Renal pelvis (tissue), 12 donors: Measurements from ENCODE around the gene TRAT1. TPM values are rescaled to one million over a fixed set of nuclear protein-coding genes. Genes with fewer than 3 reads are reported as not detected.
"Not testable (repeated sequence)": the region's sequence is repeated elsewhere in the genome, so short reads cannot be mapped to it uniquely, and the experiment has no call there.

ENCODE experiments used
- DNase-seq: peaks from one replicate; pipeline ENCODE4 v3.0.0-alpha.2; 2013
- long read RNA-seq, 16 experiments: transcript quantifications; one replicate each; lab custom pipeline, GENCODE V29; 2026
- polyA plus RNA-seq, 3 donors: library from polyadenylated mRNA; unstranded; fragments of 120-200 nt; gene quantifications; one replicate each; pipeline ENCODE4 v1.2.1, GENCODE V29; 2013; ENCODE audit not compliant: insufficient read length in 3 of 3

The TRAT1 gene, protein sequence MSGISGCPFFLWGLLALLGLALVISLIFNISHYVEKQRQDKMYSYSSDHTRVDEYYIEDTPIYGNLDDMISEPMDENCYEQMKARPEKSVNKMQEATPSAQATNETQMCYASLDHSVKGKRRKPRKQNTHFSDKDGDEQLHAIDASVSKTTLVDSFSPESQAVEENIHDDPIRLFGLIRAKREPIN
- polyA plus RNA-seq, result under 1 TPM in 1 of 3 donors, not detected in 2; 0.06 TPM
- long read RNA-seq, donor 1, result 0 reads
- long read RNA-seq, donor 2, result 0 reads
- long read RNA-seq, donor 3, result 0 reads
- long read RNA-seq, donor 4, result 0 reads
- long read RNA-seq, donor 5, partial matches to known transcripts, result 0 of 1 reads
- long read RNA-seq, donor 5, other reads (novel, unspliced or antisense), result 0 of 1 reads
- long read RNA-seq, donor 6, result 0 reads
- long read RNA-seq, donor 7, result 0 reads
- long read RNA-seq, donor 8, result 0 reads
- long read RNA-seq, donor 9, result 0 reads
- long read RNA-seq, donor 10, result 0 reads
- long read RNA-seq, donor 11, result 0 reads
- long read RNA-seq, donor 12, result 0 reads
- long read RNA-seq, donor 13, result 0 reads
- long read RNA-seq, donor 14, result 0 reads
- long read RNA-seq, donor 15, result 0 reads
- long read RNA-seq, donor 16, result 0 reads

DNA sequence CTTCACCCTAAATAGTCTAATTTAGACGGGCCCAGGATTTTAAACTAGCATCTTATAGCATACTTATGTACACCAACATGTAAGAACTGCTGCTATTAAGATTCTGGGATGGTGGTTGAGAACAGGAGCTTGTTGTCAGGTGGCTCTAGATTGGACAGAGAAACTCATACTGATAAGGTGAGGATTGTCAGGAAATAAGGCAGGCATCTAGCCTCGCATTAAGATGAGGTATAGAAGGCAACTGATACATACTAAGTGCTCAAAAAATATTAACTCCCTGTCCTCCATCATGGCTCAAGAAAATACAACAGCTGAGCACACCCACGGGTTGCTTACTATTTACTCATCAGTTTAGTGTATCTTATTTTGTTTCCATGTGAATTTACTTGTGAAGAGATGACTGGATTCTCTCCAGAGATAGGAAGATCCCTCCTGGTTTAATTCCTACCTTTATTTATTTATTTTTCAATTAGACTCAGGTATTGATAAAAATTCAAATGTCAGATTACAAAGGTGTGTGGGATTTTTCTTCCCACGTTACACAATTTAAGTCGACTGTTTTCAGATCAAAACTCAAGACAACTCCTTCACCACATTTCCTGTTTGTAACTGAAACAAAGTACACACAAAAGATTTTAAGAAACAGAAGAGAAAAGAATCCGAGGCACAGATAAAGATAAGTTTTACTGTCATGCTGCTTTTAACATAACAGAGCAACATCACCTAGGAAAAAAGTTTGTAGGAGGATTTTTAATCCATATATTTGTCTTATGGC is at the start of gene TRAT1:
Gene TRAT1, plus strand, starts transcription at position 664 of the 775 bp plus-strand sequence. CDS start 142 bp downstream, outside the sequence.
- no peak for DNase-seq

DNA sequence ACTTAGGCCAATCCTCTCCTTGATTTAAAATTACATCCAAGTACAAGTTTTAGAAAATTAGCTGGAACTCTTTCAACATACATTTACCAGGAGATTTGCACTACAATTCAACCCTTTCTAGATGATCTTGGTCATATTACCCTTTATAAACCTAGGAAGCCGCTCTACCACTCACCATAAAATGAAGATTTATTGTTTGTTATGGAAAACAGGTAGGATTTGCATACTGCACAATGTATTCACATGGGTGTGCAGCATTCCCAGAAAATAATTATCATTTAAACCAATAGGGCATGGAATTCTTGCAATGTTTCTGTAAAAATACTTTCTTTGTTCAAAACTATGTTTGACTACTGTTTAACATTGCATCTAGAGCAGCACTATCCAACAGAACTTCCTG is 46.9 kb upstream of the TRAT1 start:
- DNase-seq, result no peak

DNA sequence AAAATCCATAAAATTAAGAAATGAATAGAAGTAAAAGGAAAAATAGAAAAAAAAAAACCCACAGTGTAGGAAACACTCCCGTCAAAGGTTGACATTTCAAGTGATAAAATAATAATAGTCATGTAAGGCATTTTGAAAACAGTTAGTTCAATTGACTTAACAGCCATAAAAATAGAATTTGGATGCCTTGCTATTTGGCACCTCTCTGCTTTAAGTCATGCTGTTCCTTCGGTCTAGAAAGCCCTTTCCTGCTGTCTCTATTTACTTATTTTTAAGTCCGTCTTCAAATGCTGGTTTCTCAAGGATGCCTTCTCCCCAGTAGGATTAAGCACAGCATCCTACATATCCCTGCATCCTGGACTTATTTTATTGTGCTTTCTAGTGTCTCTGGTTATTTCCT is 43.1 kb upstream of the TRAT1 start:
- DNase-seq, result no peak

GRCh38 chr3:108780235-108780634 is 42.4 kb upstream of the TRAT1 start:
- DNase-seq, result no peak

- DNase-seq, result no peak
Measured at GRCh38 chr3:108791473-108791872, 31.1 kb upstream of the TRAT1 start.

DNA sequence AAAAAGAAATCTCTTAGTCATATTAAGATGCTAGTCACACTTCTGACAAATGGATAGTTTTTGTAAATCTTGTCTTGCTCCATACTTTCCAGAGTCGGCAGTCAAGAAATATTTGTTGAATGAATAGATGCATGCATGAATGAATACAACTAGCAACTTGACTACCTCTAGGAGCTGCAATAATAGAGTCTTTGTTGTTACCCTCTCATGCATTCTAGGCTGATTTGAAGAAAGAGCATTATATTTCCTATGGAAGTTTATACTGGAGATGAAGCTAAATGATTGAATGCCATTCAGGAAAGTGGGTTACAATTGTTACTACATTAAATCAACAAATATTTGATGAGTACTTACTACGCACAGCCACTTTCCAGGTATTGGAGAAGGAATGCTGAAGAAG is 18.1 kb upstream of the TRAT1 start:
- peak; percentile 4 for DNase-seq

DNA sequence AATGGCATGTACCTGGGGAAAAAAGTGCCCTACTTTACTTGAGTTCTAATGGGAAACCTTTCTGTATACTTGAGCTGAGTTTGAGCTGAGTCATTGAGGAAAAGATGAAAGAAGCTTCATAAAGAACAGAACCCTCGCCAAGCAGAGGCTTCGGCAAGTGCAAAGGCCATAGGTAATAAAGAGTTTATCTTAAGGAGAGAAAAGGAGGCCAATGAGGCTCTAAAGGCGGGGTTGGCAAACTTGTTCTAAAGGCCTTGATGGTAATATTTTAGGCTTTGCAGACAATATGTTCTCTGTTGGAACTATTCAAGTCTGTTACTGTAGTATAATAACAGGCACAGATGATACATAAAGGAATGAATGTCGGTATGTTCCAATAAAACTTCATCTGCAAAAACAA is 17.6 kb upstream of the TRAT1 start:
- no peak for DNase-seq

DNA sequence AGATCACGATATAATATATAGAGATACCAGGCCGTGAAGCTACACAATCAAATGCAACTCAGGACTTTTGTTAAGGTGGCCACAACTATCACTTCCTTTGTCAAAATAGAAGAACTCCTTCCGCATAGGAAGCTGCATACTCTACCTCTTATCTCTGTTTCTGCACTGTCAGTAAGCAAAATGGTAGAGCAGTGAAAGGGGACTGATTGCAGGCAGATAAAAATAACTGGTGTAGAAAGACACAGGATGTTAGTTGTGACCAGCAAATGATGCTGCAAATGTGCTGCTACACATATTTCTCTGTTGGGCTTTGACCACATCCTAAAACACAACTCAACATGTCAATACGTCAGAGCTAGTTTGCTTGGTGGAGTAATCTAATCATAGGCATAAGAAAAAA is 16.3 kb upstream of the TRAT1 start:
- no peak for DNase-seq

DNA sequence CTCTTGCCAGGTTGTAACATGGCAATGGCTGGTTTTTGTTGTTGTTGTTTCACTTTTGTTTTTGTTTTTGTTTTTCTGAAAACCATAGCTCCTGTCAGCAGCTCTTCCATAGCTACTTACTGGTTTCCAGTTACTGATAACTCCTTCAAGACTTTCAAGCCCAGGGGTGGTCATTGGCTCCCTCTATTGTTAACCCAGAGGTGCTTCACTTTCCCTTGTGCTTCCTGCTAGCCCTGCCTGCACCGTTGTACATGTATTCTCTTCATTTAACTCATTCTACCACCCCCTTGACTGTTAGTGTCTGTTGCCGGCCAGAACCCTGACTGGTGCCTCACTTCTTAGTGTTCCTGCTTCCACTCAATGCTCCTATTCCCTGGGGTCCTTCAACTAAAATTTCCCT is 4.2 kb upstream of the TRAT1 start:
- no peak for DNase-seq

- DNase-seq, result no peak
Measured at GRCh38 chr3:108820586-108820985, 2.0 kb upstream of the TRAT1 start.

GRCh38 chr3:108823227-108823626 is 641 bp downstream of the TRAT1 start:
- no peak for DNase-seq

- DNase-seq, result not testable (repeated sequence)
Measured at GRCh38 chr3:108823803-108824202, 1.2 kb downstream of the TRAT1 start.

DNA sequence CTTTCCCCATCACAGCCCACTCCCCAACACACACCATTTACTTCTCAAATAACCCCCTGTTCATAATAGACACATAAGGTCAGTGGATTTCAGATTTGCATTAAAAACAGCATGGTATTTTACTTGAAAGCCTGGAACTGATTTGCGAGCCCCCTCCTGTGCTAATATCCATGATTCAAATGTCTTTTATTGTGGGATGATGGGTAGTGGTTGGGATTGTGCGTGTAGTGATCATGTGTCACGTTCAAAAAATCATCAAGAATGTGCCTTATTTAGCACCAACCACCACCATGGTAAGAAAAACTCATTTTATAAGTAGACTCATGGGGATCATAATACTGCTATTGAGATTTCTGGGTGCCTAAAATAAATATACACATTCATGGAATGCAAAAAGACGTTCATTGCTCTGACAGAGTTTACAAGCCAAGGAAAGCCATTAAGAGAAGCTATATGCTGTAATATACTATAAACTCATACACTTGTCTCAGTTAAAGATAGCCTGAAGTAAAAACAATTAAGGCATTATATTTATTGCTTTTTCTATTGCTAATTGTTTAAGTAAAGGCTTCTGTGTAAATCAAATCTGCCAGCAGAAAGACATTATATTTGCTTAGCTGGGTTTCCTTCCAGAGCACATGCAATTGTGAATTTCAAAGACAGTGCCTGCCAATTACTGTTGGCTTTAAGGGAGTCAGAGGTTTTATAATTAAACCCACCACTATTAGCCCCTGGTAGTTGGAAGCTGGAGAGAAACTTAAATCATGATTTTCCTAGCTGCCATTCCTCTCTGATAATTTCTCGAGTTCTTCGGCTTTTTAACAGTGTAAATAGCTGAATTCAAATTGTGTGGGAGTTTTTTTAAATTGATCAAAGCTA is 4.0 kb downstream of the TRAT1 start:
- DNase-seq, result no peak

DNA sequence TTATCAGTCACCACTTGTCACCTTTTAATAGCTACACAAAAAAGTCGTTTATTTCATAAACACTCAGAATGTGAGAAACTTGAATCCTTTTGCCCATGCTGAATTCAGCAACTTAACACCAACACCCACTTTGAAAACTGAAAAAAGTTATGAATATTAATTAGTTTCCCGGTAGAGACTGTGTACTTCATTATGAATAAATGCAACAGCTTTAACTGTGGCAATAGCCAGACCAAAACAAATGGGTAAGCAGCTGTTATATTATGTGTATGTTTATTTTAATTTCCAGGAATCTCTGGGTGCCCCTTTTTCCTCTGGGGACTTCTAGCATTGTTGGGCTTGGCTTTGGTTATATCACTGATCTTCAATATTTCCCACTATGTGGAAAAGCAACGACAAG is 7.8 kb downstream of the TRAT1 start:
- no peak for DNase-seq

- DNase-seq, result no peak
Measured at GRCh38 chr3:108830991-108831614, 8.5 kb downstream of the TRAT1 start.

DNA sequence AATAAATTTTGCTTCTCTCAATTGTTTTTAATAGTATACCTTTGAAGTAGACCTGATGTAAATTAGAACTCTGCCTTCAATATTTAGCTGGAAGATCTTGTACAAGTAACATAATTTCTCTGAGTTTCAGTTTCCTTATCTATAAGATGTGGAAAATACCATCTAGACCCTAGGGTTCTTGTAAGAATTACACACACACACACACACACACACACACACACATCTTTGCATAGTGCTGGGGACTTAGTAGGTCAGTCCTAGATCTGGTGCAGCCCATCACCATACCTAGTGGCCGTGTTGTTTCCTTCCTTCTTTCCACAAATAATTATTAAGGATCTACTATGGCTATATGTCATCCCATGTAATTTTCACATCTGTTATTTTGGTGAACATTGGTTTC is 11.0 kb downstream of the TRAT1 start:
- no peak for DNase-seq

GRCh38 chr3:108834551-108834950 is 12.0 kb downstream of the TRAT1 start:
- no peak for DNase-seq

DNA sequence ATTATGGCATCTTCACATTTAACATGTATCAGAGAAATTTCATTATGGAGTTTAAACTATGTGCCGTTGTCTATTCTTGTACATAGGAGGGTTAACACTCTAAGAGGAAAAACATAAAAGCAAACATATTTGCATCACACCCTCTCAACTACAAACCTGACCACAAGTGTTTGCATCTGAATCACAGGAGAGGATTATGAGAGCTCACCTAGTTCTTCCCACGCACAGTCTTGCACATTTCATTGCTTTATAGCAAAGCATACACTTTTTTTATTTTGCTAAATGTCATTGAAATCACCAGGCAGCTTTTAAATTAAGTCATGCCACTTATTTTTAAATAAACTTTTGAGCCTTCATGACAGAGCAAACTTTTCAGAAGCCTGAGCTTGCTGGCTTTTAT is 12.5 kb downstream of the TRAT1 start:
- no peak for DNase-seq

DNA sequence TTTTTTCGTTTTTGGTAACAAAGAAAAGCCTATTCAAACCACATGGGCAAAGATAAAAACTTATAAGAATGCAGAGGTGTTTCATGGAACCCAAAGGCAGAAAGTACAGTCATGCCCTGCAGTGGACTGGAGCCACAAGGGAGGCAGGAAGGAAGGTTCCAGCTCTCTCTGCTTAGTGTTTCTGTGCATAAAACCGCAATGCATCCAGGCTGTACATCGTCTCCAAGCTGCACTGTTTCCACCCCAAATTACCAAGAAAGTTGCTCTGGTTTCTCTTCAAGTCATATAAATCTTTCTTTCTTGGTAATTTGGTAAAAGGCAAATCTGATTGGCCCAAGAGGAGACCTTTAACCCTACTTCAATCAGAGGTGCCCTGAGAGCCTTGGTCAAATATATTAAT is 15.8 kb downstream of the TRAT1 start:
- no peak for DNase-seq

DNA sequence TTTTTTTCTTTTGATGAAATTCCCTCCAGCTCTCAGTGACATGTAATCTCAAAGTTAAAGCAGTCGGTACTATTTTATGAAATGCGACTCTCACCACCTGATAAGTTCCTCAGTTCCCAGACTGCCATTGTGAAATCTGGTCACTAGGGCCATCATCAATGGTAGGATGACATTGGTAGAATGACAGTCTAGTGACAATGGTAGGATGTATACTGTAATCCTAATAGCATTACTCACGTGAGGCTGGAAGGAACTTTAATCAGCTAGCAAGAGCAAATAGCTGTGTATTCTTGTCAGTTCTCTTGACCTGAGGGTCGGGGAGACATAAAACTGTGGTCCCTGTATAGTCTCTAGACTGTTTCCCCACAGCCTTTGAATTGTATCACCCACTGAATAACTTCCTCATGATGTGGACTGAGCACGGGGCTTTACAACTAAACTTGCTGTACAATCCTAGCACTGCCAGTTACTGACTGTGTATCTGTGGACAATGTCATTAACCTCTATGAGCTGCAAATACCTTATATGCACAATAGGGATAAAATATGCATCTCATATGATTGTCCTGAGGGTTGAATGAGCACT is 23.2 kb downstream of the TRAT1 start:
- no peak for DNase-seq

GRCh38 chr3:108847187-108847586 is 24.6 kb downstream of the TRAT1 start:
- DNase-seq, result no peak
